K562 (cell line): ENCODE results near the gene MLH1. TPM values are rescaled to one million over a fixed set of nuclear protein-coding genes. Genes with fewer than 3 reads are reported as not detected.
A peak's percentile ranks its signal among the peaks of the same experiment; 100 is the strongest.

Source experiments
- CBFA2T2 ChIP-seq: fragments of 450-650 bp; conservative IDR thresholded peaks from 2 replicates; pipeline ENCODE4 v1.6.1; 2017; ENCODE audit warnings: mild to moderate bottlenecking
- CBFA2T3 ChIP-seq: fragments of 450-650 bp; IDR thresholded peaks from 2 replicates; pipeline ENCODE4 v1.6.1; 2017
- CBX3 ChIP-seq, 2 experiments: IDR thresholded peaks; 1 replicate in 1 of 2; 2 replicates in 1 of 2; pipeline ENCODE4 v1.6.1; 2012; ENCODE audit warnings: inconsistent platforms in 2 of 2, low read length in 2 of 2, borderline replicate concordance in 1 of 2, control low read depth in 1 of 2
- CC2D1A ChIP-seq: fragments of 450-650 bp; IDR thresholded peaks from 2 replicates; pipeline ENCODE4 v1.6.1; 2017; ENCODE audit warnings: mild to moderate bottlenecking
- EP300 ChIP-seq: IDR thresholded peaks from 2 replicates; pipeline ENCODE4 v1.6.1; 2012; ENCODE audit warnings: low read length, improper control_type of control experiment
- FOXM1 ChIP-seq, 2 experiments: fragments of 450-650 bp in 1 of 2; sonication (generic) in 1 of 2; formaldehyde crosslinking in 1 of 2; IDR thresholded peaks; 2 replicates each; pipeline versions ENCODE4 v1.6.1 to v1.9.0; 2017 to 2022; ENCODE audit warnings: low read depth in 2 of 2, mild to moderate bottlenecking in 2 of 2, missing genetic modification reagents in 1 of 2, moderate library complexity in 1 of 2
- GATA2 ChIP-seq: sonication (generic); formaldehyde crosslinking; IDR thresholded peaks from 2 replicates; pipeline ENCODE4 v1.4.0; 2020; ENCODE audit warnings: mild to moderate bottlenecking, missing genetic modification reagents
- KDM5B ChIP-seq: fragments of 200-600 bp; sonication (generic); IDR thresholded peaks from 2 replicates; pipeline ENCODE4 v1.6.1; 2012; ENCODE audit warnings: low read depth, mild to moderate bottlenecking, moderate library complexity, low read length, control low read depth, inconsistent platforms; ENCODE audit not compliant: insufficient replicate concordance
- KLF16 ChIP-seq: IDR thresholded peaks from 2 replicates; pipeline ENCODE4 v1.6.1; 2016; ENCODE audit warnings: antibody characterized with exemption
- MAFG ChIP-seq: fragments of 450-650 bp; conservative IDR thresholded peaks from 2 replicates; pipeline ENCODE4 v1.6.1; 2016; ENCODE audit warnings: missing genetic modification characterization, missing compliant biosample characterization
- MYNN ChIP-seq, 2 experiments: sonication (generic); formaldehyde crosslinking in 1 of 2; IDR thresholded peaks; 2 replicates each; pipeline versions ENCODE4 v1.5.0 to v1.6.1; 2016 to 2020; ENCODE audit warnings: antibody characterized with exemption in 1 of 2, missing genetic modification reagents in 1 of 2
- NCOR1 ChIP-seq: fragments of 450-650 bp; IDR thresholded peaks from 2 replicates; pipeline ENCODE4 v1.6.1; 2016; ENCODE audit warnings: mild to moderate bottlenecking, moderate library complexity
- NFIC ChIP-seq: fragments of 450-650 bp; IDR thresholded peaks from 2 replicates; pipeline ENCODE4 v1.6.1; 2017; ENCODE audit warnings: mild to moderate bottlenecking, inconsistent platforms
- PML ChIP-seq: IDR thresholded peaks from 2 replicates; pipeline ENCODE4 v1.6.1; 2012; ENCODE audit warnings: low read length, inconsistent platforms
- RAD21 ChIP-seq, 2 experiments: fragments of 250-450 bp in 1 of 2; fragments of 450-650 bp in 1 of 2; sonication (Bioruptor Pico) in 1 of 2; formaldehyde crosslinking in 1 of 2; IDR thresholded peaks in 1 of 2; conservative IDR thresholded peaks in 1 of 2; 2 replicates each; pipeline versions ENCODE4 v1.4.0 to v1.8.0; 2020 to 2022; ENCODE audit warnings: mild to moderate bottlenecking in 2 of 2, moderate library complexity in 1 of 2
- RCOR1 ChIP-seq, 2 experiments: IDR thresholded peaks; 2 replicates each; pipeline ENCODE4 v1.6.1; 2012; ENCODE audit warnings: low read depth in 2 of 2, low read length in 2 of 2, borderline replicate concordance in 1 of 2, improper control_type of control experiment in 1 of 2
- RFX7 ChIP-seq: fragments of 250-450 bp; sonication (Bioruptor Pico); IDR thresholded peaks from 2 replicates; pipeline ENCODE4 v1.5.1; 2021; ENCODE audit warnings: mild to moderate bottlenecking
- SMARCA4 ChIP-seq: fragments of 450-650 bp; IDR thresholded peaks from 2 replicates; pipeline ENCODE4 v1.6.1; 2016
- STAT5A ChIP-seq: IDR thresholded peaks from 2 replicates; pipeline ENCODE4 v1.6.1; 2012; ENCODE audit warnings: low read length, inconsistent platforms, borderline replicate concordance
- SUPT5H ChIP-seq: fragments of 450-650 bp; IDR thresholded peaks from 2 replicates; pipeline ENCODE4 v1.6.1; 2016
- TAL1 ChIP-seq: fragments of 450-650 bp; IDR thresholded peaks from 2 replicates; pipeline ENCODE4 v1.6.1; 2016; ENCODE audit warnings: mild to moderate bottlenecking
- TCF3 ChIP-seq: sonication (generic); formaldehyde crosslinking; IDR thresholded peaks from 2 replicates; pipeline ENCODE4 v1.4.0; 2020; ENCODE audit warnings: mild to moderate bottlenecking, missing genetic modification reagents
- TRIM24 ChIP-seq, 2 experiments: fragments of 450-650 bp; IDR thresholded peaks; 2 replicates each; pipeline ENCODE4 v1.6.1; 2016
- XRCC4 ChIP-seq: IDR thresholded peaks from one replicate; pipeline ENCODE4 v1.6.1; 2011; ENCODE audit not compliant: insufficient read depth, insufficient read length; ENCODE audit errors: extremely low read depth
- ZNF121 ChIP-seq: sonication (generic); formaldehyde crosslinking; conservative IDR thresholded peaks from 2 replicates; pipeline ENCODE4 v1.8.0; 2022; ENCODE audit warnings: missing genetic modification reagents
- ZNF174 ChIP-seq: fragments of 250-450 bp; sonication (Bioruptor Pico); IDR thresholded peaks from 2 replicates; pipeline ENCODE4 v1.4.0; 2020; ENCODE audit warnings: mild to moderate bottlenecking
- ZNF24 ChIP-seq: fragments of 450-650 bp; IDR thresholded peaks from 2 replicates; pipeline ENCODE4 v1.6.1; 2016
- ZNF263 ChIP-seq: sonication (generic); formaldehyde crosslinking; IDR thresholded peaks from 2 replicates; pipeline ENCODE4 v1.8.0; 2022; ENCODE audit warnings: mild to moderate bottlenecking, missing genetic modification reagents, borderline replicate concordance
- ZNF316 ChIP-seq: fragments of 450-650 bp; IDR thresholded peaks from 2 replicates; pipeline ENCODE4 v1.6.1; 2016
- ZNF384 ChIP-seq: IDR thresholded peaks from 2 replicates; pipeline ENCODE4 v1.6.1; 2012; ENCODE audit warnings: low read depth, low read length, improper control_type of control experiment
- polyA plus RNA-seq, 8 experiments: library from polyadenylated mRNA; depleted of rRNA in 4 of 8; stranded (reverse) in 5 of 8; unstranded in 3 of 8; fragments of >200 nt; fragmentation: Nextera tagmentation in 2 of 8; fragmentation: Illumina TruSeq in 1 of 8; extraction: Ambion mirVana in 2 of 8; extraction: Trizol in 1 of 8; gene quantifications; 2 replicates each; pipeline versions ENCODE4 v1.2.1 to v1.2.3, GENCODE V29; 2011 to 2014; ENCODE audit warnings: inconsistent platforms in 1 of 8, missing spikeins in 1 of 8
- total RNA-seq, 7 experiments: library from RNA; depleted of rRNA in 6 of 7; stranded (reverse); fragments of >200 nt in 6 of 7; fragmentation: Illumina TruSeq in 2 of 7; extraction: Trizol in 2 of 7; gene quantifications; 2 replicates each; pipeline versions ENCODE4 v1.2.1 to v1.2.3, GENCODE V29; 2011 to 2021; ENCODE audit warnings: low replicate concordance in 1 of 7
- TF ChIP-seq, protein P1 (sequence below): fragments of 450-650 bp; IDR thresholded peaks from 2 replicates; pipeline ENCODE4 v1.6.1; 2014; ENCODE audit warnings: low read depth, mild to moderate bottlenecking, moderate library complexity, borderline replicate concordance
- TF ChIP-seq, protein P2 (sequence below): sonication (generic); formaldehyde crosslinking; IDR thresholded peaks from 2 replicates; pipeline ENCODE4 v1.8.0; 2022; ENCODE audit warnings: missing genetic modification reagents, mild to moderate bottlenecking, moderate library complexity, borderline replicate concordance

The MLH1 gene
- total and polyA plus RNA-seq, 9 of the 15 experiments (the other 6 are each of a cell fraction or from before 2014, with no cell fraction given), result 76.4 to 155 (median 117) TPM

DNA sequence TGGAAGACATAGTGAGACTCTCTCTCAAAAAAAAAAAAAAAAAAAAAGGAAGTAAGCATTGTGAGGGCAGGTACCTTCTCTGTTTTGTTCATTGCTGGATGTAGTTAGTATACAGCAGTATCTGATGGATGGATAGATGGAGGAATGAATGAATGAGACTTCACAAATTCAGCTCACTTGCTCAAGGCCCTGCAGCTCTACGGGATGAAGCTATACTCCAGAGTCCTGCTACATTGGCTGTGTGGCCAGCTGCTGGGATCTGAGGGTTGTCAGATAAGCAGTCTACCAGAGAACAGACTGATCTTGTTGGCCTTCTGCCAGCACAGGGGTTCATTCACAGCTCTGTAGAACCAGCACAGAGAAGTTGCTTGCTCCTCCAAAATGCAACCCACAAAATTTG is 35.0 kb downstream of the MLH1 start (continued):
- TF ChIP-seq, protein P1, sequence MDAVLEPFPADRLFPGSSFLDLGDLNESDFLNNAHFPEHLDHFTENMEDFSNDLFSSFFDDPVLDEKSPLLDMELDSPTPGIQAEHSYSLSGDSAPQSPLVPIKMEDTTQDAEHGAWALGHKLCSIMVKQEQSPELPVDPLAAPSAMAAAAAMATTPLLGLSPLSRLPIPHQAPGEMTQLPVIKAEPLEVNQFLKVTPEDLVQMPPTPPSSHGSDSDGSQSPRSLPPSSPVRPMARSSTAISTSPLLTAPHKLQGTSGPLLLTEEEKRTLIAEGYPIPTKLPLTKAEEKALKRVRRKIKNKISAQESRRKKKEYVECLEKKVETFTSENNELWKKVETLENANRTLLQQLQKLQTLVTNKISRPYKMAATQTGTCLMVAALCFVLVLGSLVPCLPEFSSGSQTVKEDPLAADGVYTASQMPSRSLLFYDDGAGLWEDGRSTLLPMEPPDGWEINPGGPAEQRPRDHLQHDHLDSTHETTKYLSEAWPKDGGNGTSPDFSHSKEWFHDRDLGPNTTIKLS, result no peak
- TF ChIP-seq GATA2 (peak; percentile 60; the same call in 1 of the 2 replicates), SMARCA4 (peak; percentile 48; the same call in 1 of the 2 replicates), NCOR1 (peak; percentile 64), MAFG (tag) (no peak), RCOR1 (IDR thresholded peaks at IDR 0.05; ENCODE audit: borderline replicate concordance in 1 of 2, low read depth in 2 of 2, low read length in 2 of 2) (0 out of 4 replicates have a peak, but pooled peaks of 1 of the 2 experiments have one; percentile 20), TRIM24 (IDR thresholded peaks at IDR 0.05) (peak; percentile 43 to 68; a peak in 3 of 4 replicates), TAL1 (peak; percentile 76), RFX7 (CRISPR knock-in tag) (no peak), CBX3 (IDR thresholded peaks at IDR 0.05; ENCODE audit: borderline replicate concordance in 1 of 2, low read length in 2 of 2) (peak in 1 of 2 experiments; percentile 78; a peak in 1 of 3 replicates), FOXM1 (IDR thresholded peaks at IDR 0.05; ENCODE audit: low read depth) (0 out of 2 replicates have a peak, but pooled peaks have one; percentile 11), FOXM1 (CRISPR knock-in tag; IDR thresholded peaks at IDR 0.05; ENCODE audit: low read depth) (no peak), ZNF174 (CRISPR knock-in tag) (no peak), PML (peak; percentile 43; the same call in 1 of the 2 replicates), TCF3 (CRISPR knock-in tag) (peak; percentile 77), ZNF263 (CRISPR knock-in tag) (no peak), KLF16 (peak; percentile 9; the same call in 1 of the 2 replicates), STAT5A (peak; percentile 20; the same call in 1 of the 2 replicates), NFIC (peak; percentile 99), RAD21 (CRISPR knock-in tag; conservative IDR thresholded peaks at IDR 0.05 in 1 of 2, IDR thresholded peaks at IDR 0.05 in 1 of 2) (peak in 1 of 2 experiments; percentile 18; a peak in 1 of 4 replicates), XRCC4 (no peak), MYNN (IDR thresholded peaks at IDR 0.05) (0 out of 2 replicates have a peak, but pooled peaks have one; percentile 6), MYNN (CRISPR knock-in tag; IDR thresholded peaks at IDR 0.05) (no peak), ZNF24 (peak; percentile 98), SUPT5H (no peak), CBFA2T2 (peak; percentile 78), CBFA2T3 (peak; percentile 87), ZNF121 (CRISPR knock-in tag) (peak; percentile 75), ZNF384 (peak; percentile 64), CC2D1A (peak; percentile 48; the same call in 1 of the 2 replicates), EP300 (peak; percentile 27; the same call in 1 of the 2 replicates), KDM5B (no peak), ZNF316 (peak; percentile 87)
- TF ChIP-seq, protein P2, sequence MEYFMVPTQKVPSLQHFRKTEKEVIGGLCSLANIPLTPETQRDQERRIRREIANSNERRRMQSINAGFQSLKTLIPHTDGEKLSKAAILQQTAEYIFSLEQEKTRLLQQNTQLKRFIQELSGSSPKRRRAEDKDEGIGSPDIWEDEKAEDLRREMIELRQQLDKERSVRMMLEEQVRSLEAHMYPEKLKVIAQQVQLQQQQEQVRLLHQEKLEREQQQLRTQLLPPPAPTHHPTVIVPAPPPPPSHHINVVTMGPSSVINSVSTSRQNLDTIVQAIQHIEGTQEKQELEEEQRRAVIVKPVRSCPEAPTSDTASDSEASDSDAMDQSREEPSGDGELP, result peak; percentile 84
